ENCODE data around the gene F5.

DNA sequence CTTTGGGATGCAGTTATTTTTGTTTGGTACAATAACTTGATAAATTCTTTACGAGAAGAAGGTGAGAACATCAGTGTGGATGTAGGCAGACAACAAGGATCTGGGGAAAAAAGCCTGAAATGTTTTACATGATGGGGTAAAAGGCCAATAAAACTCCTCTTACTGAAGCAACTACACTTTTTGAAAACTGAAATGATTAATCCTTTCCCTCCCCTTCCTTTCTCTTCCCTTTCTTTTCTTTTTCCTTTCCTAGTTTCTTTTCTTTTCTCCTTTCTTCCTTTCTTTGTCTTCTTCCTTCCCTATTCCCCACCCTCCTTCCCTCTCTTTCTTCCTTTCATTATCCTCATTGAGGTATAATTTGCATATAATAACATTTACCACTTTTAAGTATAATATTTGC is 24.6 kb downstream of the F5 start:
- TF ChIP-seq, protein P1, sequence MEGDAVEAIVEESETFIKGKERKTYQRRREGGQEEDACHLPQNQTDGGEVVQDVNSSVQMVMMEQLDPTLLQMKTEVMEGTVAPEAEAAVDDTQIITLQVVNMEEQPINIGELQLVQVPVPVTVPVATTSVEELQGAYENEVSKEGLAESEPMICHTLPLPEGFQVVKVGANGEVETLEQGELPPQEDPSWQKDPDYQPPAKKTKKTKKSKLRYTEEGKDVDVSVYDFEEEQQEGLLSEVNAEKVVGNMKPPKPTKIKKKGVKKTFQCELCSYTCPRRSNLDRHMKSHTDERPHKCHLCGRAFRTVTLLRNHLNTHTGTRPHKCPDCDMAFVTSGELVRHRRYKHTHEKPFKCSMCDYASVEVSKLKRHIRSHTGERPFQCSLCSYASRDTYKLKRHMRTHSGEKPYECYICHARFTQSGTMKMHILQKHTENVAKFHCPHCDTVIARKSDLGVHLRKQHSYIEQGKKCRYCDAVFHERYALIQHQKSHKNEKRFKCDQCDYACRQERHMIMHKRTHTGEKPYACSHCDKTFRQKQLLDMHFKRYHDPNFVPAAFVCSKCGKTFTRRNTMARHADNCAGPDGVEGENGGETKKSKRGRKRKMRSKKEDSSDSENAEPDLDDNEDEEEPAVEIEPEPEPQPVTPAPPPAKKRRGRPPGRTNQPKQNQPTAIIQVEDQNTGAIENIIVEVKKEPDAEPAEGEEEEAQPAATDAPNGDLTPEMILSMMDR (conservative IDR thresholded peaks at IDR 0.05; ENCODE audit: low read depth, low read length), result no peak
- TF ChIP-seq EZH2 (IDR thresholded peaks at IDR 0.05; ENCODE audit: borderline replicate concordance, low read depth, low read length, poor library complexity, severe bottlenecking), result no peak

All from A673 (cell line).